ENCODE measurements around the gene CLEC2D.
"Not testable (repeated sequence)": the region's sequence is repeated elsewhere in the genome, so short reads cannot be mapped to it uniquely, and the experiment has no call there.

CLEC2D gene

GRCh38 chr12:9710584-9711375 is 41.3 kb downstream of the CLEC2D start:
- Histone ChIP-seq H3K79me2 (ENCODE audit: control insufficient read depth, insufficient read depth, low read length) (no peaks in the 10 kb centered on the region), H3K27ac (ENCODE audit: low read depth, low read length) (no peak overlapping the region), H3K9ac (ENCODE audit: low read length) (no peak overlapping the region), H3K4me2 (ENCODE audit: low read length) (no peak overlapping the region), H2BK15ac (replicated peaks; ENCODE audit: low read depth) (no peak overlapping the region), H3K56ac (ENCODE audit: low read length) (no peak overlapping the region), H4K5ac (ENCODE audit: low read length) (no peak overlapping the region), H3K18ac (ENCODE audit: low read length) (no peak overlapping the region), H3K23ac (ENCODE audit: low read length) (no peak overlapping the region), H2BK120ac (ENCODE audit: low read depth, low read length) (no peak overlapping the region), H3K4me1 (ENCODE audit: control insufficient read depth, low read depth, low read length) (peaks cover 2% of the 10 kb centered on the region), H3K36me3 (ENCODE audit: control insufficient read depth, insufficient read depth, low read length) (no peaks in the 10 kb centered on the region), H2AK5ac (ENCODE audit: low read length) (no peak overlapping the region), H3K27me3 (ENCODE audit: insufficient read depth, low read length, poor library complexity) (no peaks in the 10 kb centered on the region), H2BK5ac (ENCODE audit: low read length) (no peak overlapping the region), H3K4me3 (ENCODE audit: low read length) (no peak overlapping the region), H4K8ac (ENCODE audit: low read depth, low read length) (no peak overlapping the region), H3K79me1 (ENCODE audit: low read length) (no peaks in the 10 kb centered on the region), H3K4ac (ENCODE audit: low read depth, low read length) (no peak overlapping the region)
- peak; percentile 37 for DNase-seq
- no CpG with 5 or more reads among the region's 3 CpGs for WGBS (ENCODE audit: extremely low coverage, insufficient coverage, low lambda C conversion rate)

GRCh38 chr12:9711664-9712063 is 42.2 kb downstream of the CLEC2D start:
- Histone ChIP-seq H3K79me1 (ENCODE audit: low read length) (no peaks in the 10 kb centered on the region), H3K27me3 (ENCODE audit: insufficient read depth, low read length, poor library complexity) (no peaks in the 10 kb centered on the region), H3K4me3 (ENCODE audit: low read length) (no peak overlapping the region), H4K5ac (ENCODE audit: low read length) (no peak overlapping the region), H3K4ac (ENCODE audit: low read depth, low read length) (no peak overlapping the region), H3K18ac (ENCODE audit: low read length) (no peak overlapping the region), H3K27ac (ENCODE audit: low read depth, low read length) (no peak overlapping the region), H3K4me1 (ENCODE audit: control insufficient read depth, low read depth, low read length) (peaks cover 2% of the 10 kb centered on the region), H3K9ac (ENCODE audit: low read length) (no peak overlapping the region), H3K4me2 (ENCODE audit: low read length) (no peak overlapping the region), H3K23ac (ENCODE audit: low read length) (no peak overlapping the region), H3K79me2 (ENCODE audit: control insufficient read depth, insufficient read depth, low read length) (no peaks in the 10 kb centered on the region), H4K8ac (ENCODE audit: low read depth, low read length) (no peak overlapping the region), H3K56ac (ENCODE audit: low read length) (no peak overlapping the region), H2BK5ac (ENCODE audit: low read length) (no peak overlapping the region), H2AK5ac (ENCODE audit: low read length) (no peak overlapping the region), H3K36me3 (ENCODE audit: control insufficient read depth, insufficient read depth, low read length) (no peaks in the 10 kb centered on the region), H2BK120ac (ENCODE audit: low read depth, low read length) (no peak overlapping the region), H2BK15ac (replicated peaks; ENCODE audit: low read depth) (no peak overlapping the region)
- 100% methylated on average over 1 of the region's 1 CpG for WGBS (ENCODE audit: extremely low coverage, insufficient coverage, low lambda C conversion rate)
- DNase-seq: peak; percentile 85

GRCh38 chr12:9713032-9713558 is 43.6 kb downstream of the CLEC2D start:
- not testable (repeated sequence) for H3K18ac ChIP-seq (ENCODE audit: low read length); H2BK120ac ChIP-seq (ENCODE audit: low read depth, low read length); H3K23ac ChIP-seq (ENCODE audit: low read length); H2BK5ac ChIP-seq (ENCODE audit: low read length); H3K56ac ChIP-seq (ENCODE audit: low read length); H3K4me3 ChIP-seq (ENCODE audit: low read length); H3K79me1 ChIP-seq (ENCODE audit: low read length); H3K9ac ChIP-seq (ENCODE audit: low read length); H3K79me2 ChIP-seq (ENCODE audit: control insufficient read depth, insufficient read depth, low read length); H3K4me1 ChIP-seq (ENCODE audit: control insufficient read depth, low read depth, low read length); H2BK15ac ChIP-seq (replicated peaks; ENCODE audit: low read depth); H4K5ac ChIP-seq (ENCODE audit: low read length); H3K4me2 ChIP-seq (ENCODE audit: low read length); H4K8ac ChIP-seq (ENCODE audit: low read depth, low read length); H3K27ac ChIP-seq (ENCODE audit: low read depth, low read length); H3K36me3 ChIP-seq (ENCODE audit: control insufficient read depth, insufficient read depth, low read length); DNase-seq; H2AK5ac ChIP-seq (ENCODE audit: low read length); H3K27me3 ChIP-seq (ENCODE audit: insufficient read depth, low read length, poor library complexity); H3K4ac ChIP-seq (ENCODE audit: low read depth, low read length)
- no CpG with 5 or more reads among the region's 6 CpGs for WGBS (ENCODE audit: extremely low coverage, insufficient coverage, low lambda C conversion rate)

GRCh38 chr12:9717070-9717925 is 47.8 kb downstream of the CLEC2D start:
- no peak overlapping the region for H2BK120ac ChIP-seq (ENCODE audit: low read depth, low read length)
- H3K18ac ChIP-seq (ENCODE audit: low read length): no peak overlapping the region
- no peaks in the 10 kb centered on the region for H3K79me2 ChIP-seq (ENCODE audit: control insufficient read depth, insufficient read depth, low read length)
- H3K4me1 ChIP-seq (ENCODE audit: control insufficient read depth, low read depth, low read length): no peaks in the 10 kb centered on the region
- H3K4ac ChIP-seq (ENCODE audit: low read depth, low read length): no peak overlapping the region
- H3K9ac ChIP-seq (ENCODE audit: low read length): no peak overlapping the region
- H4K8ac ChIP-seq (ENCODE audit: low read depth, low read length): no peak overlapping the region
- no peak overlapping the region for H2BK5ac ChIP-seq (ENCODE audit: low read length)
- WGBS (ENCODE audit: extremely low coverage, insufficient coverage, low lambda C conversion rate): no CpG with 5 or more reads among the region's 15 CpGs
- no peak overlapping the region for H4K5ac ChIP-seq (ENCODE audit: low read length)
- H3K4me3 ChIP-seq (ENCODE audit: low read length): no peak overlapping the region
- no peak overlapping the region for H3K23ac ChIP-seq (ENCODE audit: low read length)
- no peaks in the 10 kb centered on the region for H3K27me3 ChIP-seq (ENCODE audit: insufficient read depth, low read length, poor library complexity)
- no peak overlapping the region for H3K4me2 ChIP-seq (ENCODE audit: low read length)
- H2BK15ac ChIP-seq (replicated peaks; ENCODE audit: low read depth): no peak overlapping the region
- H3K79me1 ChIP-seq (ENCODE audit: low read length): no peaks in the 10 kb centered on the region
- no peak overlapping the region for H2AK5ac ChIP-seq (ENCODE audit: low read length)
- no peaks in the 10 kb centered on the region for H3K36me3 ChIP-seq (ENCODE audit: control insufficient read depth, insufficient read depth, low read length)
- no peak overlapping the region for H3K27ac ChIP-seq (ENCODE audit: low read depth, low read length)
- no peak for DNase-seq
- H3K56ac ChIP-seq (ENCODE audit: low read length): no peak overlapping the region

- WGBS (ENCODE audit: extremely low coverage, insufficient coverage, low lambda C conversion rate): no CpG with 5 or more reads among the region's 7 CpGs
Observed at GRCh38 chr12:9718968-9719367, 49.5 kb downstream of the CLEC2D start.

More at GRCh38 chr12:9718968-9719367, 49.5 kb downstream of the CLEC2D start:
- H4K8ac ChIP-seq (ENCODE audit: low read depth, low read length): no peak overlapping the region
- H2AK5ac ChIP-seq (ENCODE audit: low read length): no peak overlapping the region
- H3K9ac ChIP-seq (ENCODE audit: low read length): no peak overlapping the region
- H4K5ac ChIP-seq (ENCODE audit: low read length): no peak overlapping the region
- no peak overlapping the region for H3K4me2 ChIP-seq (ENCODE audit: low read length)
- no peaks in the 10 kb centered on the region for H3K36me3 ChIP-seq (ENCODE audit: control insufficient read depth, insufficient read depth, low read length)
- no peak overlapping the region for H3K4ac ChIP-seq (ENCODE audit: low read depth, low read length)
- H3K79me1 ChIP-seq (ENCODE audit: low read length): no peaks in the 10 kb centered on the region
- no peak overlapping the region for H3K18ac ChIP-seq (ENCODE audit: low read length)
- no peak overlapping the region for H3K27ac ChIP-seq (ENCODE audit: low read depth, low read length)
- H3K4me1 ChIP-seq (ENCODE audit: control insufficient read depth, low read depth, low read length): no peaks in the 10 kb centered on the region
- H3K23ac ChIP-seq (ENCODE audit: low read length): no peak overlapping the region
- no peak overlapping the region for H3K56ac ChIP-seq (ENCODE audit: low read length)
- H2BK120ac ChIP-seq (ENCODE audit: low read depth, low read length): no peak overlapping the region
- no peaks in the 10 kb centered on the region for H3K79me2 ChIP-seq (ENCODE audit: control insufficient read depth, insufficient read depth, low read length)
- H3K27me3 ChIP-seq (ENCODE audit: insufficient read depth, low read length, poor library complexity): no peaks in the 10 kb centered on the region
- H3K4me3 ChIP-seq (ENCODE audit: low read length): no peak overlapping the region
- H2BK5ac ChIP-seq (ENCODE audit: low read length): no peak overlapping the region
- no peak overlapping the region for H2BK15ac ChIP-seq (replicated peaks; ENCODE audit: low read depth)
- no peak for DNase-seq
